ENCODE results near the gene SEMA5A. TPM values are rescaled to one million over a fixed set of nuclear protein-coding genes. Genes with fewer than 3 reads are reported as not detected.

The SEMA5A gene
- total RNA-seq, 1 donor from 2014 or later: 9.3 TPM

GRCh38 chr5:9037048-9037447 is 508.8 kb downstream of the SEMA5A start:
- H3K36me3 ChIP-seq: no peaks in the 10 kb centered on the region
- no peak for DNase-seq (ENCODE audit: extremely low spot score in 2 of 2)
- no peak overlapping the region for H3K27ac ChIP-seq
- intact Hi-C loops (cut with DNase I): no loop called here
- H3K27me3 ChIP-seq: no peaks in the 10 kb centered on the region
- TF ChIP-seq POLR2AphosphoS5 (IDR thresholded peaks at IDR 0.05; ENCODE audit: insufficient read depth in 1 of 2, low read depth in 1 of 2) (no peak), POLR2A (IDR thresholded peaks at IDR 0.05) (no peak)
- no peaks in the 10 kb centered on the region for H3K4me1 ChIP-seq
- no peaks in the 10 kb centered on the region for H3K9me3 ChIP-seq
- H3K4me3 ChIP-seq: no peak overlapping the region

DNA sequence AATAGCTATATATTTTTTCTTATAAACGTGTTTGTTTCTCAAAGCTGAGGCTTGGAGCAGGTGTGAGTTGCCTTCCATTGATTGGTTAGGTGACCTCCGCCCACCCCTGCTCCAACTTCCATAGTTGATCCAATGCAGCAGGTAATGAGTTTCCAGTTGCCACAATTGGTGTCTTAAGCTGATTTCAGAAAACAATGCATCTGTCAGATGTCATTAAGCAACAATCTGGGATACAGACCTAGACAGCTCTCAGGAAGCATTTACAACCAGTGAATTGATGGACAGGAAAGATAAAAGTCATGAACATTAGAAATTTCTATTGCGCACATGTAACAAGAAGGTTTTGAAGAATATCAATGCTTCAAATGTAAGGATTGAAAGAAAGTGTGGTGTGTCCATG is 510.5 kb downstream of the SEMA5A start:
- Histone ChIP-seq H3K27ac (no peak overlapping the region), H3K4me3 (no peak overlapping the region), H3K27me3 (no peaks in the 10 kb centered on the region), H3K4me1 (no peaks in the 10 kb centered on the region), H3K9me3 (no peaks in the 10 kb centered on the region), H3K36me3 (no peaks in the 10 kb centered on the region)
- intact Hi-C loops (cut with DNase I): no loop called here
- no peak for DNase-seq (ENCODE audit: extremely low spot score in 2 of 2)
- TF ChIP-seq, protein P1, sequence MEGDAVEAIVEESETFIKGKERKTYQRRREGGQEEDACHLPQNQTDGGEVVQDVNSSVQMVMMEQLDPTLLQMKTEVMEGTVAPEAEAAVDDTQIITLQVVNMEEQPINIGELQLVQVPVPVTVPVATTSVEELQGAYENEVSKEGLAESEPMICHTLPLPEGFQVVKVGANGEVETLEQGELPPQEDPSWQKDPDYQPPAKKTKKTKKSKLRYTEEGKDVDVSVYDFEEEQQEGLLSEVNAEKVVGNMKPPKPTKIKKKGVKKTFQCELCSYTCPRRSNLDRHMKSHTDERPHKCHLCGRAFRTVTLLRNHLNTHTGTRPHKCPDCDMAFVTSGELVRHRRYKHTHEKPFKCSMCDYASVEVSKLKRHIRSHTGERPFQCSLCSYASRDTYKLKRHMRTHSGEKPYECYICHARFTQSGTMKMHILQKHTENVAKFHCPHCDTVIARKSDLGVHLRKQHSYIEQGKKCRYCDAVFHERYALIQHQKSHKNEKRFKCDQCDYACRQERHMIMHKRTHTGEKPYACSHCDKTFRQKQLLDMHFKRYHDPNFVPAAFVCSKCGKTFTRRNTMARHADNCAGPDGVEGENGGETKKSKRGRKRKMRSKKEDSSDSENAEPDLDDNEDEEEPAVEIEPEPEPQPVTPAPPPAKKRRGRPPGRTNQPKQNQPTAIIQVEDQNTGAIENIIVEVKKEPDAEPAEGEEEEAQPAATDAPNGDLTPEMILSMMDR (IDR thresholded peaks at IDR 0.05): no peak
- TF ChIP-seq POLR2AphosphoS5 (IDR thresholded peaks at IDR 0.05; ENCODE audit: insufficient read depth in 1 of 2, low read depth in 1 of 2) (no peak), POLR2A (IDR thresholded peaks at IDR 0.05) (no peak)

- H3K4me3 ChIP-seq: no peak overlapping the region
- intact Hi-C loops (cut with DNase I): no loop called here
Observed at GRCh38 chr5:9034649-9035048, 511.2 kb downstream of the SEMA5A start.

GRCh38 chr5:9033524-9033923 is 512.4 kb downstream of the SEMA5A start:
- TF ChIP-seq POLR2AphosphoS5 (IDR thresholded peaks at IDR 0.05; ENCODE audit: insufficient read depth in 1 of 2, low read depth in 1 of 2): no peak
- TF ChIP-seq, protein P1 (IDR thresholded peaks at IDR 0.05): no peak
- no peak for TF ChIP-seq POLR2A (IDR thresholded peaks at IDR 0.05)
- no peak for DNase-seq (ENCODE audit: extremely low spot score in 2 of 2)
- no peak overlapping the region for H3K27ac ChIP-seq
- H3K36me3 ChIP-seq: no peaks in the 10 kb centered on the region
- no peak overlapping the region for H3K4me3 ChIP-seq
- H3K27me3 ChIP-seq: no peaks in the 10 kb centered on the region
- intact Hi-C loops (cut with DNase I): no loop called here
- H3K9me3 ChIP-seq: no peaks in the 10 kb centered on the region
- H3K4me1 ChIP-seq: no peaks in the 10 kb centered on the region

More at GRCh38 chr5:9034649-9035048, 511.2 kb downstream of the SEMA5A start:
- no peak for DNase-seq (ENCODE audit: extremely low spot score in 2 of 2)
- Histone ChIP-seq H3K9me3 (no peaks in the 10 kb centered on the region), H3K27ac (no peak overlapping the region), H3K27me3 (no peaks in the 10 kb centered on the region), H3K36me3 (no peaks in the 10 kb centered on the region), H3K4me1 (no peaks in the 10 kb centered on the region)
- TF ChIP-seq, protein P1 (IDR thresholded peaks at IDR 0.05): no peak
- TF ChIP-seq POLR2AphosphoS5 (IDR thresholded peaks at IDR 0.05; ENCODE audit: insufficient read depth in 1 of 2, low read depth in 1 of 2): no peak
- no peak for TF ChIP-seq POLR2A (IDR thresholded peaks at IDR 0.05)

- H3K4me3 ChIP-seq: no peak overlapping the region
- intact Hi-C loops (cut with DNase I): no loop called here
- TF ChIP-seq POLR2AphosphoS5 (IDR thresholded peaks at IDR 0.05; ENCODE audit: insufficient read depth in 1 of 2, low read depth in 1 of 2): no peak
- TF ChIP-seq, protein P1 (IDR thresholded peaks at IDR 0.05): no peak
- no peak for TF ChIP-seq POLR2A (IDR thresholded peaks at IDR 0.05)
- H3K4me1 ChIP-seq: no peaks in the 10 kb centered on the region
- H3K27me3 ChIP-seq: no peaks in the 10 kb centered on the region
- H3K36me3 ChIP-seq: no peaks in the 10 kb centered on the region
- H3K27ac ChIP-seq: no peak overlapping the region
- H3K9me3 ChIP-seq: no peaks in the 10 kb centered on the region
- DNase-seq (ENCODE audit: extremely low spot score in 2 of 2): no peak
Observed at GRCh38 chr5:9025942-9026341, 519.9 kb downstream of the SEMA5A start.
